Ovary (tissue), 9 donors: ENCODE results near the gene LCN12. TPM values are rescaled to one million over a fixed set of nuclear protein-coding genes. Genes with fewer than 3 reads are reported as not detected.

Source experiments
- DNase-seq, 5 donors: peaks; one replicate each; pipeline ENCODE4 v3.0.0-alpha.2; 2019 to 2020
- H3K27ac ChIP-seq, 2 donors: fragments of 200-600 bp; one replicate each; pipeline versions ENCODE4 v1.5.1 to v1.8.0; 2019 to 2022
- H3K27me3 ChIP-seq: fragments of 200-600 bp; one replicate; pipeline ENCODE4 v1.8.0; 2022
- H3K36me3 ChIP-seq: fragments of 200-600 bp; sonication (generic); one replicate; pipeline ENCODE4 v1.5.1; 2019
- H3K4me1 ChIP-seq: one replicate; pipeline ENCODE4 v1.8.1; 2013; ENCODE audit warnings: mild to moderate bottlenecking, moderate library complexity; ENCODE audit not compliant: insufficient read depth
- H3K4me3 ChIP-seq: fragments of 200-600 bp; sonication (generic); one replicate; pipeline ENCODE4 v1.5.1; 2017
- H3K9me3 ChIP-seq, 2 donors: fragments of 200-600 bp in 1 of 2; sonication (generic) in 1 of 2; one replicate each; pipeline versions ENCODE4 v1.5.1 to v1.8.1; 2013 to 2019; ENCODE audit warnings: mild to moderate bottlenecking in 1 of 2, moderate library complexity in 1 of 2
- EP300 ChIP-seq: sonication (generic); formaldehyde crosslinking; IDR thresholded peaks from one replicate; pipeline ENCODE4 v1.6.1; 2017; ENCODE audit warnings: antibody characterized with exemption
- POLR2A ChIP-seq: fragments of 450-650 bp; IDR thresholded peaks from one replicate; pipeline ENCODE4 v1.6.1; 2017; ENCODE audit warnings: antibody characterized with exemption, mild to moderate bottlenecking, moderate library complexity
- WGBS, 3 donors: extraction: QIAGEN DNeasy Blood & Tissue Kit in 1 of 3; methylation state at CpG; one replicate each; pipeline versions ENCODE4 v1.1.5 to v1.1.7; 2013 to 2017; 5-methylcytosine and 5-hydroxymethylcytosine counted together
- intact Hi-C, 4 donors: fragments of 100-400 bp; cut with DNase I; formaldehyde crosslinking; loops; one replicate each; pipeline versions ENCODE4 v1.11.0 to v1.15.1; 2022 to 2023
- polyA plus RNA-seq, 2 donors: library from polyadenylated mRNA; stranded (reverse); fragments of 200-250 nt in 1 of 2; fragments of 350-450 nt in 1 of 2; fragmentation: Illumina TruSeq in 1 of 2; extraction: RNeasy Lipid Tissue Mini Kit (QIAGEN cat#74804) in 1 of 2; gene quantifications; one replicate each; pipeline ENCODE4 v1.2.3, GENCODE V29; 2013 to 2014
- total RNA-seq, 7 donors: library from RNA; depleted of rRNA in 2 of 7; stranded (reverse); fragments of >200 nt in 2 of 7; fragmentation: NEBNext Ultra II Directional in 3 of 7; extraction: Animal tissue kit (Norgen Biotek cat#: 25700) in 3 of 7; gene quantifications; one replicate each; pipeline versions ENCODE4 v1.1.0 to v1.2.4, GENCODE V29; 2016 to 2023
- TF ChIP-seq, protein P1 (sequence below), 3 donors: fragments of 450-650 bp in 2 of 3; fragments of 200-600 bp in 1 of 3; IDR thresholded peaks; one replicate each; pipeline versions ENCODE4 v1.5.1 to v1.8.0; 2016 to 2022; ENCODE audit warnings: antibody characterized with exemption in 3 of 3, mild to moderate bottlenecking in 1 of 3
- donor health status: DM: no; HTN: no; CAD: no; lungs with moderate emphysema.
- donor health status: DM: no; HTN: no; CAD: no.
- donor health status: Bipolar disorder and iron deficiency.
- donor health status: DM: yes; HTN: yes; CAD: no.
- donor health status: DM: no; HTN: no; CAD: no.
- donor health status: DM: yes; HTN: yes; CAD: no.

Gene LCN12
- total and polyA plus RNA-seq, 9 donors = 1.1 to 40.9 (median 13.4) TPM

DNA sequence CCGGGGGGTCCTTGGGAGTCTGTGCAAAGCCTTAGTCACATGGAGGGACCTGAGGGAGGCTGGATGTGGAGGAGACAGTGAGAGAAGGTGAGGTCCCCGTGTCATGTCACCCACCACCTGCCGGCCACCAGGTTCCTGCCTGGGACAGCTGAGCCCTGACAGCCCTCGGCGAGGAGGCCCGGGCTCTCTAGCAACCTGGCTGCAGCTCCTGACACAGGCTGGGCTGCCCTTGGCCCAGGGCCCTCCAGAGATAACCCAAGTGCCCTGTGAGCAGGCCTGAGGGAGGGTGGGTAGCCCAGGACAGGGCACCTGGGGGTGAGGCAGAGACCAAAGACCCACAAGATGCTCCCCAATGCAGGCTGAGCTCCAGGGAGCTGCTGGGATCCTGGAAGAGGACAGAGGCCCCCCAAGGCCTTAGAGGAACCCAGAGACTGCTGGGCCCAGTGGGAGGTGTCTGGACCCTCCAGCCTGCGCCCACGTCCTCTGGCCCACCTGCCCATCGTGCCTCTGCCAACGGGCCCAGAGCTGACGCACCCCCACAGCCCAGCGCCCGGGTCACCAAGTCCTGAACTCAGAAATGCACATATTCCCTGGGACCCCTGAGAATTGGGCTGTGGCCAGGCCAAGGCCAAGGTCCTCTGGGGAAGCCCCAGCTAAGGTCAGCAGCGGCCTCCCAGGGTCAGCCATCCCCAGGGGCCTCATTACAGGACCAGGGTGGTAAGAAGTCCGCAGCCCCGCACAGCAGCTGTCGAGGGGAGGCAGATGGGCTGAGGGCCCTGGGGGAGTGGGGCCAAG, 16.5 kb downstream of the LCN12 start:
- H3K9me3 ChIP-seq = no peaks in the 10 kb centered on the region
- no peak overlapping the region for H3K4me3 ChIP-seq
- DNase-seq = no peak
- intact Hi-C loops = no loop called here
- H3K4me1 ChIP-seq = no peaks in the 10 kb centered on the region
- no peaks in the 10 kb centered on the region for H3K27me3 ChIP-seq
- H3K36me3 ChIP-seq = no peaks in the 10 kb centered on the region
- TF ChIP-seq POLR2A (no peak), EP300 (no peak)
- TF ChIP-seq, protein P1, sequence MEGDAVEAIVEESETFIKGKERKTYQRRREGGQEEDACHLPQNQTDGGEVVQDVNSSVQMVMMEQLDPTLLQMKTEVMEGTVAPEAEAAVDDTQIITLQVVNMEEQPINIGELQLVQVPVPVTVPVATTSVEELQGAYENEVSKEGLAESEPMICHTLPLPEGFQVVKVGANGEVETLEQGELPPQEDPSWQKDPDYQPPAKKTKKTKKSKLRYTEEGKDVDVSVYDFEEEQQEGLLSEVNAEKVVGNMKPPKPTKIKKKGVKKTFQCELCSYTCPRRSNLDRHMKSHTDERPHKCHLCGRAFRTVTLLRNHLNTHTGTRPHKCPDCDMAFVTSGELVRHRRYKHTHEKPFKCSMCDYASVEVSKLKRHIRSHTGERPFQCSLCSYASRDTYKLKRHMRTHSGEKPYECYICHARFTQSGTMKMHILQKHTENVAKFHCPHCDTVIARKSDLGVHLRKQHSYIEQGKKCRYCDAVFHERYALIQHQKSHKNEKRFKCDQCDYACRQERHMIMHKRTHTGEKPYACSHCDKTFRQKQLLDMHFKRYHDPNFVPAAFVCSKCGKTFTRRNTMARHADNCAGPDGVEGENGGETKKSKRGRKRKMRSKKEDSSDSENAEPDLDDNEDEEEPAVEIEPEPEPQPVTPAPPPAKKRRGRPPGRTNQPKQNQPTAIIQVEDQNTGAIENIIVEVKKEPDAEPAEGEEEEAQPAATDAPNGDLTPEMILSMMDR (IDR thresholded peaks at IDR 0.05) = no peak
- 54 to 60% (median 58%) methylated on average over 17 of the region's 17 CpGs for WGBS, 3 donors
- no peak overlapping the region for H3K27ac ChIP-seq

DNA sequence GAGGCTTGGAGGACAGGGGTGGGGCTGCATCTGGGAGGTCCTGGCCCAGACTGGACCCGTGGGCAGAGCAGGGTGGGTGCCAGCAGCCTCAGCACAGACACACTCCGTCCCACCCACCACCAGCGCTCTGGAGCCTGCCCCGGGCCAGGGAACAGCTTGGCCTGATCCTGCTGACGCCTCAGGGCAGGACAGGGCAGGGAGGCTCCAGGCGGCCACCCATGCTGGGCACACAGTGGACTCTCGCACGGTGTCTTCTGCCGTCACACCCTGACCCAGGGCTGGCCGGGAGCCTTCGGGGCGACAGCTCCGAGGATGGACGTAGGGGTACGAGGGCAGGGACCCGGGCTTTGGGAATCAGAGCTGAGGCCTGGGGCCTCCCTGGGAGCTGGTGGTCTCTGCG, 17.1 kb downstream of the LCN12 start:
- TF ChIP-seq, protein P1 (IDR thresholded peaks at IDR 0.05) = no peak
- TF ChIP-seq POLR2A = no peak
- Histone ChIP-seq H3K4me3 (no peak overlapping the region), H3K36me3 (no peaks in the 10 kb centered on the region), H3K9me3 (no peaks in the 10 kb centered on the region), H3K27ac (no peak overlapping the region), H3K4me1 (no peaks in the 10 kb centered on the region), H3K27me3 (no peaks in the 10 kb centered on the region)
- WGBS, 3 donors = 50 to 76% (median 63%) methylated on average over 13 to 17 of the region's 17 CpGs
- intact Hi-C loops = no loop called here
- no peak for DNase-seq

DNA sequence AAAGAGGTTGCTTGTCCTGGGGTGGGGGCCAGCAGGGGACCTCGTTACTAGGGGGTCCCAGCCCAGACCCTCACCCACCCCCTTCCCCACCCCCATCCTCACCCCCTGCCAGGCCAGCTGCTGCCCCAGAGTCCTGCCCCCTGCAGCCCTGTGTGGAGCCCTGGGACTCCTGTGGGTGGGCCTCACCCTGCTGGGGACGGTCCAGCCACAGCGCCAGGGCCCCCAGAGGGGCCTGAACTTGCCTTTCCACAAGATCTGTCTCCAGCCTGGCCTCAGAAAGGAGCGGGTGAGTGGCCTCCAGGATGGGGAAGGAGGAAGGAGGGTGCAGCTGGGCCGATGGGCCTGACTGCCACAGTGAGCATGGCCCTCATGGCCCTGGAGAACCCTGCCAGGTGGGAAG, 17.7 kb downstream of the LCN12 start:
- no peak overlapping the region for H3K27ac ChIP-seq

DNA sequence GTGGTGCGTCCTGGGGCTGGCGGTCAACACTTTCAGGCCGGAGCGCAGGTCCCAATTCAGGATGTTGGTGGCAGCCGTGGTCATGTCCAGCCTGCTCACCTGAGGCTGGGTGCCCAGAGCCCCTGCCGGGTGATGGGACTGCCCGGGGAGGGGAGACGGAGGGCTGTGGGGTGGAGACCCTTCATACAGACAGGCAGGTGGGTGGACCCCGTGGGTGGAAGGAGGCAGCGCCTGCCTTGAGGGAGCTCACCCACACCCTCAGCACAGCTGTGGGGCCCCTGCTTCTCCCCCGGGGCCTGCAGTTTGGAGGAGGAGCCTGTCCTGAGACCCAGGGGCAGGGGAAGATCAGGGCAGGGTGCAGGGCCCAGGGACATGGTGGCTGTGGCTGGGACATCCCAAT, 18.3 kb downstream of the LCN12 start:
- no peak for DNase-seq
- H3K9me3 ChIP-seq = no peaks in the 10 kb centered on the region
- intact Hi-C loops = no loop called here
- no peak overlapping the region for H3K4me3 ChIP-seq
- 77 to 86% (median 83%) methylated on average over 9 to 11 of the region's 11 CpGs for WGBS, 3 donors
- H3K27me3 ChIP-seq = no peaks in the 10 kb centered on the region
- TF ChIP-seq POLR2A = no peak
- TF ChIP-seq, protein P1 (IDR thresholded peaks at IDR 0.05) = no peak
- TF ChIP-seq EP300 = no peak
- no peaks in the 10 kb centered on the region for H3K36me3 ChIP-seq
- no peak overlapping the region for H3K27ac ChIP-seq
- no peaks in the 10 kb centered on the region for H3K4me1 ChIP-seq

More for the DNA sequence above, 17.7 kb downstream of the LCN12 start:
- no peaks in the 10 kb centered on the region for H3K4me1 ChIP-seq
- no peaks in the 10 kb centered on the region for H3K36me3 ChIP-seq
- TF ChIP-seq, protein P1 (IDR thresholded peaks at IDR 0.05) = no peak
- TF ChIP-seq EP300 = no peak
- TF ChIP-seq POLR2A = no peak
- no peaks in the 10 kb centered on the region for H3K27me3 ChIP-seq
- DNase-seq = no peak
- no peak overlapping the region for H3K4me3 ChIP-seq
- 60 to 83% (median 77%) methylated on average over 1 to 5 of the region's 5 CpGs for WGBS, 3 donors
- intact Hi-C loops = no loop called here
- H3K9me3 ChIP-seq = no peaks in the 10 kb centered on the region
